Small intestine (tissue), 7 donors: ENCODE data around the gene SMIM10L1. TPM values are rescaled to one million over a fixed set of nuclear protein-coding genes. Genes with fewer than 3 reads are reported as not detected.

ENCODE experiments used
- DNase-seq, 2 donors: peaks; one replicate each; pipeline versions ENCODE4 v3.0.0 to v3.0.0-alpha.2; 2013
- FAIRE-seq: peaks from 2 replicates; lab custom pipeline; 2012; peaks lifted over from hg19 to GRCh38; lab: Jason Lieb, UNC
- H3K27ac ChIP-seq, 3 donors: one replicate each; pipeline ENCODE4 v1.5.1; 2013; ENCODE audit warnings: low read length in 2 of 3, mild to moderate bottlenecking in 2 of 3, control low read depth in 1 of 3, inconsistent platforms in 1 of 3, low read depth in 1 of 3, moderate library complexity in 1 of 3
- H3K27me3 ChIP-seq, 3 donors: one replicate each; pipeline ENCODE4 v1.6.1; 2013; ENCODE audit warnings: low read length in 3 of 3, inconsistent platforms in 1 of 3; ENCODE audit not compliant: control insufficient read depth in 3 of 3, insufficient read depth in 3 of 3
- H3K36me3 ChIP-seq, 3 donors: one replicate each; pipeline ENCODE4 v1.6.1; 2013; ENCODE audit warnings: low read length in 3 of 3, inconsistent platforms in 1 of 3, low read depth in 1 of 3, mild to moderate bottlenecking in 1 of 3, moderate library complexity in 1 of 3; ENCODE audit not compliant: control insufficient read depth in 3 of 3, insufficient read depth in 2 of 3
- H3K4me1 ChIP-seq, 3 donors: one replicate each; pipeline ENCODE4 v1.6.1; 2013; ENCODE audit warnings: low read length in 2 of 3, inconsistent platforms in 1 of 3, low read depth in 1 of 3, mild to moderate bottlenecking in 1 of 3, moderate library complexity in 1 of 3; ENCODE audit not compliant: control insufficient read depth in 3 of 3, insufficient read depth in 2 of 3
- H3K4me3 ChIP-seq, 3 donors: one replicate each; pipeline ENCODE4 v1.5.1; 2013; ENCODE audit warnings: low read length in 3 of 3, control low read depth in 1 of 3, inconsistent platforms in 1 of 3, low read depth in 1 of 3, mild to moderate bottlenecking in 1 of 3, moderate library complexity in 1 of 3
- H3K9me3 ChIP-seq, 2 donors: one replicate each; pipeline ENCODE4 v1.6.1; 2013; ENCODE audit warnings: low read depth in 1 of 2, low read length in 1 of 2; ENCODE audit not compliant: control insufficient read depth in 2 of 2, insufficient read depth in 1 of 2
- WGBS, 3 donors: extraction: QIAGEN DNeasy Blood & Tissue Kit; methylation state at CpG; one replicate each; pipeline ENCODE4 v1.1.7; 2013; 5-methylcytosine and 5-hydroxymethylcytosine counted together
- polyA plus RNA-seq, 4 donors: library from polyadenylated mRNA; stranded (reverse) in 3 of 4; unstranded in 1 of 4; fragments of 200-250 nt in 3 of 4; fragments of 120-200 nt in 1 of 4; gene quantifications; one replicate each; pipeline versions ENCODE4 v1.2.1 to v1.2.3, GENCODE V29; 2013
- donor health status: healthy with polysubstance abuse.
- donor health status: control.
- donor health status: control.
- donor health status: Bipolar disorder and iron deficiency.
- donor health status: healthy.

The SMIM10L1 gene
- polyA plus RNA-seq, 4 donors, result 6.9 to 13.8 (median 10.0) TPM

DNA sequence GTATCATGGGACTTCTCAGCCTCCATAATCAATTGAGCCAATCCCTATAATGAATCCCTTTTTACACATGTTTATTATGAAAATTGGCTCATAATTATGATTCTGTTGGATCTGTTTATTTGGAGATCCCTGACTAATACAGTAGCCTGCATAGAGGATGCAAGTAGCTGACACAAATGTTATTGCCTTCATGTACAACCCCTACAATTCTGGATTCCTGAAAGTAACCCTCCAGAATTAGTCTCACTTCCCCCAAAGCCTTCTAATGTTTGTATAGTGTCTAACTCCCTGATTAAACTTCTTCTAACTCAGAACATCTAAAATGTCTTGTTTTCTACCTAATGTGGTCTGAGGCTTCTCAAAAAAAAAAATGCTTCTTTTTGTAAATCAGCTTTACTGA lies 6.6 kb upstream of the SMIM10L1 start:
- Histone ChIP-seq H3K4me1 (peaks cover 2 to 8% (median 6%) of the 10 kb centered on the region in 3 donors), H3K27me3 (no peaks in the 10 kb centered on the region), H3K27ac (no peak overlapping the region), H3K36me3 (peaks cover 0 to 7% (median 5%) of the 10 kb centered on the region in 3 donors), H3K4me3 (no peak overlapping the region), H3K9me3 (no peaks in the 10 kb centered on the region)
- FAIRE-seq, result no peak
- DNase-seq, result no peak

DNA sequence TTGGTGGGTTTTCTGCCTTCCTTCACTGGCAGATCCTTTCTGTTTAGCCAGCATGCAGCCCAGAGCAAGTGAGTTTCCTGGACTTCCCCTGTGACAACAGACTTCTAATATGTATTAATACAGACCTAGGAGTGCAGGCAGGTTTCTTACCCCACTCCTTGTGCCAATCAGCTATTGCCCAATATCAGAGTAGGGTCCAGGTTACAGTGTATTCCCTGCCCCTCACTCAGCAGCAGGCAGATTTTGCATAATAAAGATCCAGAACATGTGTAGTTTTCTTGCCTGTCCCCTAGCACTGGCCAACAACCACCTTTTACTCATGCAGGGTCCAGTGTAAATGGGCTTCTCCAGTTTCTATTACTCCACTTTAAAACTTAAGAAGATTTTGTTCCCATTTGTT lies 4.7 kb upstream of the SMIM10L1 start:
- Histone ChIP-seq H3K27me3 (no peaks in the 10 kb centered on the region), H3K9me3 (no peaks in the 10 kb centered on the region), H3K4me1 (peaks cover 2 to 15% (median 10%) of the 10 kb centered on the region in 3 donors), H3K36me3 (peaks cover 0 to 5% (median 4%) of the 10 kb centered on the region in 3 donors), H3K27ac (no peak overlapping the region), H3K4me3 (no peak overlapping the region)
- no peak for DNase-seq
- FAIRE-seq, result no peak

DNA sequence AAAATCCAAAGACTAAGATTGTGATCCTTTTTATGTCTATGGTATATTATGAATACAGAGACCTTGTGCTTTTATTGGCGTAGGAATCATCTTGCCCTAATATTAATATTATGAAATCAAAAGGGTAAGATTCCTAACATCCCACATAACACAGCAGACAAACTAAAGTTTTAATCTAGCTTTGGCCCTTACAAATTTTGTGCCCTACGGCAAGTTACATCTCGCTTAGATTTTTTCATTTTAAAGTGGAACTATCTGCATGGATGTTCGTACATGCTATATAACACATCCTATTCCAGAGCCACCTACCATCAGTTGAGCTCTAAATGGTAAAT lies 217 bp upstream of the SMIM10L1 start:
- FAIRE-seq, result no peak
- DNase-seq, result no peak
- 1 to 4% (median 3%) methylated on average over 4 of the region's 4 CpGs for WGBS, 3 donors
- Histone ChIP-seq H3K9me3 (no peaks in the 10 kb centered on the region), H3K36me3 (peaks cover 0 to 4% (median 4%) of the 10 kb centered on the region in 3 donors), H3K27ac (peak overlapping the region; percentile 92 to 99 (median 93)), H3K4me3 (peak overlapping the region; percentile 59 to 75 (median 63)), H3K4me1 (peaks cover 2 to 17% (median 10%) of the 10 kb centered on the region in 3 donors), H3K27me3 (no peaks in the 10 kb centered on the region)

DNA sequence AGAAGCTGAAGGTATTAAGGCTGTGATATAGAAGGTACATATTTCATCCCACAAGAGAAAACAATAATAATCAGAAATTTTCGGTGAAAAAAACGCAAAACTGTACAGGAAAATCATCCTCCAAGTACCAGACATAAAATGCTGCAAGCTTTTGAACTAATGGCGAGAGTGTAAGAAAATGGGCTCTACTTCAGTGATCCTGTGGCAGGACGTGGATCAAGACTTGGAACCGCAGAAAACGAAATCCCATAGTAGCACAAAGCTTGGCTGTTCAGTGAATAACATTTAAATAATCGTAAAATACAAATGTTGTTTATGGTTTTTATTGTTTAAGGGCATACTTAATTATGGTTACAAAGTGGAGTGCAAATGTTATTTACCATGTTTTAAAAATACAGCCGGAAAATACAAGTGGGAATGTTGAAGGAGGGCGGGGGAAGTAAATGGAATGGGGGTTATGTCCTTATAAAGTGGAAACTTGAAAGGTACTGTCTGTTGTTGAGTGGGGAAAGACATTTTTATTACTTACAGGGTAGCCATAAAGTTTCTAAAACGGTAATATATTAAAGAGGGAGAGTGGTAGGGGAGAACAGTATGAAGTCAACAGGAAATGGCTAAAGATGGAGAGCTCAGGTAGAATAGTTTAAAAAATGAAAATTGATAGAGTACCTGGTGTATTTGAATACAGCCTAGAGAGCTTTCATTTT lies 1.1 kb downstream of the SMIM10L1 start:
- no peaks in the 10 kb centered on the region for H3K9me3 ChIP-seq
- no peaks in the 10 kb centered on the region for H3K27me3 ChIP-seq
- 2 to 6% (median 2%) methylated on average over 10 of the region's 10 CpGs for WGBS, 3 donors
- peak; percentile 17 to 61 for DNase-seq
- H3K4me1 ChIP-seq, result peaks cover under 1 to 13% (median 4%) of the 10 kb centered on the region in 3 donors
- H3K27ac ChIP-seq, result peak overlapping the region in 2 of 3 donors; percentile 92 to 93
- H3K4me3 ChIP-seq, result peak overlapping the region; percentile 59 to 75 (median 63)
- H3K36me3 ChIP-seq, result no peaks in the 10 kb centered on the region
- no peak for FAIRE-seq

DNA sequence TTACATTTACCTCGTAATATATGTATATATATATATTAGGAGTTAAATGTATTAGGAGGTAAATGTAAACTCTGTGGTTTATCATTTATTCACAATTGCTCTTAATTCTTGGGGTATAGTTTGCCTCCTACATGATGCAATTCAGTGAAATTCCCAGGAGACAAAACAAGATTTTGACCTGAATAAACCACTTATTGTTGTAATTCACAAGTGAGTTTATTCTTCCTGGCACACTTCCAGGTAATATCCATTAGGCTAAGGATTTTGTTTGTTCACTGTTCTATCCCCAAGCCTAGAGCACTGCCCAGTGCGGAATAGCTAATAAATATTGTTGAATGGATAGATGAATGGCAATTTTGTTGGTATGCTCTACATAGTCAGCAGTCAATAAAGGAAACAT lies 3.0 kb downstream of the SMIM10L1 start:
- no peaks in the 10 kb centered on the region for H3K27me3 ChIP-seq
- H3K4me1 ChIP-seq, result peaks cover 0 to 12% (median 3%) of the 10 kb centered on the region in 3 donors
- 88 to 94% (median 92%) methylated on average over 2 of the region's 2 CpGs for WGBS, 3 donors
- FAIRE-seq (no peak), DNase-seq (no peak)
- H3K4me3 ChIP-seq, result no peak overlapping the region
- no peaks in the 10 kb centered on the region for H3K36me3 ChIP-seq
- H3K9me3 ChIP-seq, result no peaks in the 10 kb centered on the region
- no peak overlapping the region for H3K27ac ChIP-seq

DNA sequence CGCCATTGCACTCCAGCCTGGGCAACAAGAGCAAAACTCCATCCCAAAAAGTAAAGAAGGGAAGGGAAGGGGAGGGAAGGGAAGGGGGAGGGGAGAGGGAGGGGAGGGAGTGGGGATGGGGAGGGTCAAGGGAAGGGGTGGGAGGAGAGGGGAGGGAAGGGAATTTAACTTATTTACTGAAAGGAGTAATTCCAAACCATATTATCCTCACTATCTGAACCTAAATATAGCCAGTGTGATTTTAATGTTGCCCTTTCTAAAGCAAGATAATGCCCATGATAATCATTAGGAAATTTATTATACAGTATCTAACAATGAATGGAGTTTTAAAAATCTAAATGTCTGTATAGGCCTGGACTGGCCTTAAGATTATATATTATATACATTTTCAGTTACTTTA lies 7.3 kb downstream of the SMIM10L1 start:
- Histone ChIP-seq H3K4me1 (no peaks in the 10 kb centered on the region), H3K9me3 (no peaks in the 10 kb centered on the region), H3K27ac (no peak overlapping the region), H3K4me3 (no peak overlapping the region), H3K36me3 (no peaks in the 10 kb centered on the region), H3K27me3 (no peaks in the 10 kb centered on the region)
- FAIRE-seq (no peak), DNase-seq (no peak)
- WGBS, 3 donors, result 90 to 100% (median 100%) methylated on average over 1 of the region's 1 CpG

DNA sequence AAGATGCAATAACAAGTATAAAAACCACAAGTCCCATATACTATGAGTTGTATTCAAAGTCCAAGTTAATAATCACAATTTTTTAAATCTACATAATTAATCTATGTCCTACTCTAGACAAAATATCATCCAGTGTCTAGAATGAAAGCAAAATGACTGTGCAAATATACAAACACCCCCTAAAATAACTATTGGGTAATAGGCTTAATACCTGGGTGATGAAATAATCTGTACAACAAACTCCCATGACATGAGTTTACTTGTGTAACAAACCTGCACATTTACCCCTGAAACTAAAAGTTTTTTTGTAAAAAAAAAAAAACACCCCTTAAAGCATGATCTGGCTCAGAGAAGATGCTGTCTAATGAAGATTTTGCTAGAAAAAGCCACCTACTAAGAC lies 11.5 kb downstream of the SMIM10L1 start:
- Histone ChIP-seq H3K9me3 (no peaks in the 10 kb centered on the region), H3K27ac (no peak overlapping the region), H3K27me3 (no peaks in the 10 kb centered on the region), H3K4me1 (no peaks in the 10 kb centered on the region), H3K4me3 (no peak overlapping the region), H3K36me3 (no peaks in the 10 kb centered on the region)
- FAIRE-seq (no peak), DNase-seq (no peak)

DNA sequence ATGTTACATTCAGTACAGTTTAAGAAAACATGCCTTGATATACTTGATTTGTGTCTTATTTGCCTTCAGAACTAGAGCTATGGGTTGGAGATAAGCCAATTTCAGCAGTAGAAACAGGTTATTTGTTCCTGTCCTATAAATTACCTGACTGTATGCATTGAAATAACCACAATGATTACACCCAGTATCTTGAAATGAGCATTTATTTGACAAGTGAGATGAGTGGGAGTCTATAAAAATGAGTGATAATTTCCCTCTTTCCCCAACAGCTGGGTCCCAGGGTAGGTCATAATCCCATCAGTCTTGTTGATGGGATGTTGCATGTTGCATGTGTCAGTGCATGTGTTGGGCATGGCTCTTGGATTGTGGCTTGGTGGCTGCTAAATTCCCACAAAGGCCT lies 12.0 kb downstream of the SMIM10L1 start:
- Histone ChIP-seq H3K36me3 (no peaks in the 10 kb centered on the region), H3K4me1 (no peaks in the 10 kb centered on the region)

DNA sequence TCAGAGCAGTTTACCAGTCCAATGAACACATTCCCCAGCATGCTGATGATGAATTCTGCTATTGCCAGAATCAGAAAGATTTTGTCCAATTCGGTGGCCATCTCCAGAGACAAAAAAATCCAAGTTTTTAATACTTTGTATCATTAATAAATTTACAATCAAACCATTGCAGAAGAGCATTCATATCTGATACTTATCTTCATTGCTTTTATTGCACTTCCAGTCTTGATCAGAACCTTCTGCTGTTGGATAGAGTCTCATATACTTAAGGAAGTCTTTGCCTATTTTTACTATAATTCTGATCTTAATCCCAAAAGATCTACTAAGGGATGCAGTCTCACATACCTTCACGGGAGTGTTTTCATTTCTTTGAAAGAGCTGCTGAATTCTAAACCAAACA lies 15.8 kb downstream of the SMIM10L1 start, which contains the start of gene TAS2R42:
Gene TAS2R42 (minus strand): TSS at position 101 of the 400 bp plus-strand sequence. CDS start 0 bp downstream, at position 101.
- H3K4me1 ChIP-seq, result no peaks in the 10 kb centered on the region
- DNase-seq (no peak), FAIRE-seq (no peak)
- no peaks in the 10 kb centered on the region for H3K9me3 ChIP-seq
- no peaks in the 10 kb centered on the region for H3K36me3 ChIP-seq
- no peaks in the 10 kb centered on the region for H3K27me3 ChIP-seq
- H3K27ac ChIP-seq, result no peak within 1 kb of the TSS
- WGBS, 3 donors, result 57 to 70% (median 65%) methylated on average over 2 of the region's 2 CpGs
- no peak within 1 kb of the TSS for H3K4me3 ChIP-seq

More for the DNA sequence above, 12.0 kb downstream of the SMIM10L1 start:
- H3K27ac ChIP-seq, result no peak overlapping the region
- H3K27me3 ChIP-seq, result no peaks in the 10 kb centered on the region
- no peaks in the 10 kb centered on the region for H3K9me3 ChIP-seq
- H3K4me3 ChIP-seq, result no peak overlapping the region
- DNase-seq (no peak), FAIRE-seq (no peak)
